Ascending aorta (tissue), 2 donors: ENCODE data around the gene ATRNL1. TPM values are rescaled to one million over a fixed set of nuclear protein-coding genes. Genes with fewer than 3 reads are reported as not detected.
"Not testable (repeated sequence)": the region's sequence is repeated elsewhere in the genome, so short reads cannot be mapped to it uniquely, and the experiment has no call there.

ENCODE experiments used
- DNase-seq, 2 donors: peaks; one replicate each; pipeline ENCODE4 v3.0.0-alpha.2; 2019; ENCODE audit warnings: low spot score in 2 of 2
- H3K27ac ChIP-seq, 2 donors: fragments of 200-600 bp; sonication (generic); one replicate each; pipeline ENCODE4 v1.5.1; 2016 to 2017; ENCODE audit warnings: mild to moderate bottlenecking in 1 of 2
- H3K27me3 ChIP-seq: fragments of 200-600 bp; sonication (generic); one replicate; pipeline ENCODE4 v1.5.1; 2017
- H3K36me3 ChIP-seq, 2 donors: fragments of 200-600 bp; sonication (generic); one replicate each; pipeline ENCODE4 v1.5.1; 2016
- H3K4me1 ChIP-seq, 2 donors: fragments of 200-600 bp; sonication (generic); one replicate each; pipeline ENCODE4 v1.5.1; 2016 to 2017; ENCODE audit warnings: mild to moderate bottlenecking in 1 of 2
- H3K4me3 ChIP-seq, 2 donors: fragments of 200-600 bp; sonication (generic); one replicate each; pipeline ENCODE4 v1.5.1; 2016 to 2017; ENCODE audit warnings: mild to moderate bottlenecking in 1 of 2
- H3K9me3 ChIP-seq, 2 donors: fragments of 200-600 bp; sonication (generic); one replicate each; pipeline ENCODE4 v1.5.1; 2016
- intact Hi-C: fragments of 100-400 bp; cut with DNase I; formaldehyde crosslinking; loops from one replicate; pipeline ENCODE4 v1.15.1; 2023
- total RNA-seq: library from RNA; depleted of rRNA; stranded (reverse); fragments of >200 nt; gene quantifications from one replicate; pipeline ENCODE4 v1.1.0, GENCODE V29; 2016
- TF ChIP-seq, protein P1 (sequence below), 3 experiments: fragments of 200-600 bp in 2 of 3; fragments of 450-650 bp in 1 of 3; sonication (generic) in 2 of 3; IDR thresholded peaks; one replicate each; pipeline ENCODE4 v1.5.1; 2016 to 2019; ENCODE audit warnings: antibody characterized with exemption in 3 of 3, mild to moderate bottlenecking in 1 of 3, moderate library complexity in 1 of 3

The ATRNL1 gene
- total RNA-seq, 1 donor from 2014 or later, result 15.4 TPM

GRCh38 chr10:115379064-115379463 is 285.9 kb downstream of the ATRNL1 start:
- no peaks in the 10 kb centered on the region for H3K27me3 ChIP-seq
- intact Hi-C loops, result no loop called here
- no peak for DNase-seq
- H3K36me3 ChIP-seq, result no peaks in the 10 kb centered on the region
- TF ChIP-seq, protein P1, sequence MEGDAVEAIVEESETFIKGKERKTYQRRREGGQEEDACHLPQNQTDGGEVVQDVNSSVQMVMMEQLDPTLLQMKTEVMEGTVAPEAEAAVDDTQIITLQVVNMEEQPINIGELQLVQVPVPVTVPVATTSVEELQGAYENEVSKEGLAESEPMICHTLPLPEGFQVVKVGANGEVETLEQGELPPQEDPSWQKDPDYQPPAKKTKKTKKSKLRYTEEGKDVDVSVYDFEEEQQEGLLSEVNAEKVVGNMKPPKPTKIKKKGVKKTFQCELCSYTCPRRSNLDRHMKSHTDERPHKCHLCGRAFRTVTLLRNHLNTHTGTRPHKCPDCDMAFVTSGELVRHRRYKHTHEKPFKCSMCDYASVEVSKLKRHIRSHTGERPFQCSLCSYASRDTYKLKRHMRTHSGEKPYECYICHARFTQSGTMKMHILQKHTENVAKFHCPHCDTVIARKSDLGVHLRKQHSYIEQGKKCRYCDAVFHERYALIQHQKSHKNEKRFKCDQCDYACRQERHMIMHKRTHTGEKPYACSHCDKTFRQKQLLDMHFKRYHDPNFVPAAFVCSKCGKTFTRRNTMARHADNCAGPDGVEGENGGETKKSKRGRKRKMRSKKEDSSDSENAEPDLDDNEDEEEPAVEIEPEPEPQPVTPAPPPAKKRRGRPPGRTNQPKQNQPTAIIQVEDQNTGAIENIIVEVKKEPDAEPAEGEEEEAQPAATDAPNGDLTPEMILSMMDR (IDR thresholded peaks at IDR 0.05), result no peak
- H3K9me3 ChIP-seq, result peaks cover 0 to 8% of the 10 kb centered on the region in 2 donors
- H3K4me3 ChIP-seq, result no peak overlapping the region
- H3K4me1 ChIP-seq, result no peaks in the 10 kb centered on the region
- H3K27ac ChIP-seq, result no peak overlapping the region

GRCh38 chr10:115384665-115385064 is 291.5 kb downstream of the ATRNL1 start:
- no peaks in the 10 kb centered on the region for H3K4me1 ChIP-seq
- TF ChIP-seq, protein P1 (IDR thresholded peaks at IDR 0.05), result no peak
- H3K36me3 ChIP-seq, result no peaks in the 10 kb centered on the region
- no peak for DNase-seq
- H3K9me3 ChIP-seq, result no peaks in the 10 kb centered on the region
- H3K27ac ChIP-seq, result no peak overlapping the region
- no peaks in the 10 kb centered on the region for H3K27me3 ChIP-seq
- H3K4me3 ChIP-seq, result no peak overlapping the region
- intact Hi-C loops, result no loop called here

DNA sequence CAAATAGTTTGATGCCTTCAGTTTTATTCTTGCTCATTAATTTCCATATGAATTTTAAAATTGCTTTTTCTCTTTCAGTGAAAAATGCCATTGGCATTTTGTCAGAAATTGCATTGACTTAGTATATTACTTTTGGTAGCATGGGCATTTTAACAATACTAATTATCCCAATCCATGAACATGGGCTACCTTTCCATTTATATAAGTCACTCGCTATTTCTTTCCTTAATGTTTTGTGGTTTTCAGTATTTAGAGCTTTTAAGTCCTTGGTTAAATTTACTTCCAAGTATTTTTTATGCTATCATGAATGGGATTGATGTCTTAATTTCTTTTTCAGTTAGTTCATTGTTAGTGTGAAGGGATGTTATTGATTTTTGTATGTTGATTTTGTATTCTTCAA is 297.4 kb downstream of the ATRNL1 start:
- Histone ChIP-seq H3K36me3 (no peaks in the 10 kb centered on the region), H3K4me1 (no peaks in the 10 kb centered on the region), H3K27me3 (no peaks in the 10 kb centered on the region), H3K27ac (no peak overlapping the region), H3K4me3 (no peak overlapping the region), H3K9me3 (no peaks in the 10 kb centered on the region)
- intact Hi-C loops, result no loop called here
- TF ChIP-seq, protein P1 (IDR thresholded peaks at IDR 0.05), result no peak
- DNase-seq, result no peak

GRCh38 chr10:115398026-115398425 is 304.9 kb downstream of the ATRNL1 start:
- intact Hi-C loops, result no loop called here
- Histone ChIP-seq H3K27ac (no peak overlapping the region), H3K36me3 (no peaks in the 10 kb centered on the region), H3K9me3 (peaks cover 0 to 6% of the 10 kb centered on the region in 2 donors), H3K4me3 (no peak overlapping the region), H3K4me1 (no peaks in the 10 kb centered on the region), H3K27me3 (no peaks in the 10 kb centered on the region)
- TF ChIP-seq, protein P1 (IDR thresholded peaks at IDR 0.05), result no peak
- no peak for DNase-seq

DNA sequence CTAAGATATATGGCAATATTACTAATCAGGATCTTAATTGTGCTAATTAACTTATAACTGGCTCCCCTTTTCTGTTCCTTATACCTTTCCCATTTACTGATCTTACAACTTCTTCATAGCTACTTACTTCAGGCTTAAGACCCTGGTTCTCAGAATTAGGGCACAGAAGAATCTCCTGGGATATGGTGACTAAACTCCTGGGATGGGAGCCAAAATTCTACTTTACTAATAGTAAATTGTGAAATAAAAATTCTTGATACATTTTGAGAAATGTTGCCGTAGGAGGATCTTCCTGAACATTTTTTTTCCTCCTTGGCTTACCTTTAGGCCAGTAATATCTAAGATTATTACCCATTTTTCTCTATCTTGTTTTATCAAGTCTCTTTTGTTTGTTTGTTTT is 309.5 kb downstream of the ATRNL1 start:
- Histone ChIP-seq H3K4me3 (no peak overlapping the region), H3K27me3 (no peaks in the 10 kb centered on the region), H3K4me1 (no peaks in the 10 kb centered on the region), H3K36me3 (no peaks in the 10 kb centered on the region), H3K27ac (no peak overlapping the region), H3K9me3 (peaks cover 0 to 6% of the 10 kb centered on the region in 2 donors)
- DNase-seq, result no peak
- TF ChIP-seq, protein P1 (IDR thresholded peaks at IDR 0.05), result no peak
- intact Hi-C loops, result loop anchor here (5.0 kb wide), 1 partner anchor 360 kb away; no protein-coding TSS in a partner anchor

- H3K27me3 ChIP-seq, DNase-seq, H3K36me3 ChIP-seq, H3K27ac ChIP-seq, H3K4me1 ChIP-seq, H3K4me3 ChIP-seq, intact Hi-C loops, H3K9me3 ChIP-seq: not testable (repeated sequence)
Observed at GRCh38 chr10:115405838-115406237, 312.7 kb downstream of the ATRNL1 start.
